H7 (cell line): Measurements from ENCODE around the gene SLC45A1. TPM values are rescaled to one million over a fixed set of nuclear protein-coding genes. Genes with fewer than 3 reads are reported as not detected.
"Not testable (repeated sequence)": the region's sequence is repeated elsewhere in the genome, so short reads cannot be mapped to it uniquely, and the experiment has no call there.

Experiments
- DNase-seq: peaks from one replicate; pipeline ENCODE4 v3.0.0; 2012
- H3K27me3 ChIP-seq: 2 replicates; pipeline ENCODE4 v1.6.0; 2011; ENCODE audit warnings: mild to moderate bottlenecking, low read length; ENCODE audit not compliant: control insufficient read depth, insufficient read depth
- H3K36me3 ChIP-seq: replicated peaks from 2 replicates; pipeline ENCODE4 v1.5.1; 2011; ENCODE audit warnings: low read length; ENCODE audit not compliant: control insufficient read depth, insufficient read depth
- H3K4me3 ChIP-seq: 2 replicates; pipeline ENCODE4 v1.5.1; 2011; ENCODE audit warnings: low read depth, mild to moderate bottlenecking, control low read depth, low read length, moderate library complexity; ENCODE audit not compliant: insufficient read depth
- total RNA-seq: library from RNA; depleted of rRNA; stranded (reverse); fragments of >200 nt; shearing (Covaris generic); gene quantifications from 2 replicates; pipeline ENCODE4 v1.2.3, GENCODE V29; 2014; rRNA removed

The SLC45A1 gene
- total RNA-seq, result 0.90 and 1.0 TPM in 2 replicates

GRCh38 chr1:8317647-8318381 lies at the start of gene SLC45A1:
Gene SLC45A1, plus strand, starts transcription at chr1:8318114. Its CDS starts 6,216 bp downstream, at chr1:8324330.
- H3K4me3 ChIP-seq, result peak within 1 kb of the TSS; percentile 50
- peak; percentile 96 for DNase-seq

GRCh38 chr1:8273036-8273435 lies 44.9 kb upstream of the SLC45A1 start:
- no peak for DNase-seq
- H3K27me3 ChIP-seq, result no peaks in the 10 kb centered on the region
- no peaks in the 10 kb centered on the region for H3K36me3 ChIP-seq
- no peak overlapping the region for H3K4me3 ChIP-seq

More at GRCh38 chr1:8317647-8318381, at the start of gene SLC45A1:
- H3K27me3 ChIP-seq, result peaks cover 13% of the 10 kb centered on the region
- H3K36me3 ChIP-seq, result no peaks in the 10 kb centered on the region

GRCh38 chr1:8274352-8274751 lies 43.6 kb upstream of the SLC45A1 start:
- Histone ChIP-seq H3K36me3 (no peaks in the 10 kb centered on the region), H3K4me3 (no peak overlapping the region), H3K27me3 (no peaks in the 10 kb centered on the region)
- no peak for DNase-seq

GRCh38 chr1:8276173-8276914 lies 41.6 kb upstream of the SLC45A1 start:
- DNase-seq, result no peak
- H3K27me3 ChIP-seq, result no peaks in the 10 kb centered on the region
- no peaks in the 10 kb centered on the region for H3K36me3 ChIP-seq
- no peak overlapping the region for H3K4me3 ChIP-seq

- Histone ChIP-seq H3K4me3 (no peak overlapping the region), H3K36me3 (no peaks in the 10 kb centered on the region), H3K27me3 (no peaks in the 10 kb centered on the region)
- DNase-seq, result no peak
These were observed 41.0 kb upstream of the SLC45A1 start for GRCh38 chr1:8276932-8277331.

- not testable (repeated sequence) for H3K27me3 ChIP-seq, H3K36me3 ChIP-seq, DNase-seq, H3K4me3 ChIP-seq
These were observed 39.2 kb upstream of the SLC45A1 start for GRCh38 chr1:8278677-8279076.

GRCh38 chr1:8281843-8282509 lies 35.9 kb upstream of the SLC45A1 start:
- Histone ChIP-seq H3K27me3 (no peaks in the 10 kb centered on the region), H3K36me3 (no peaks in the 10 kb centered on the region), H3K4me3 (no peak overlapping the region)
- no peak for DNase-seq

- no peaks in the 10 kb centered on the region for H3K27me3 ChIP-seq
- DNase-seq, result no peak
- H3K36me3 ChIP-seq, result no peaks in the 10 kb centered on the region
- H3K4me3 ChIP-seq, result no peak overlapping the region
These were observed 34.6 kb upstream of the SLC45A1 start for GRCh38 chr1:8283058-8283884.

GRCh38 chr1:8284127-8284526 lies 33.8 kb upstream of the SLC45A1 start:
- H3K27me3 ChIP-seq, result no peaks in the 10 kb centered on the region
- no peak overlapping the region for H3K4me3 ChIP-seq
- H3K36me3 ChIP-seq, result no peaks in the 10 kb centered on the region
- DNase-seq, result no peak

- DNase-seq, result no peak
- no peaks in the 10 kb centered on the region for H3K36me3 ChIP-seq
- H3K27me3 ChIP-seq, result no peaks in the 10 kb centered on the region
- no peak overlapping the region for H3K4me3 ChIP-seq
These were observed 32.8 kb upstream of the SLC45A1 start for GRCh38 chr1:8285103-8285502.

- DNase-seq, result no peak
- H3K27me3 ChIP-seq, result no peaks in the 10 kb centered on the region
- H3K4me3 ChIP-seq, result no peak overlapping the region
- no peaks in the 10 kb centered on the region for H3K36me3 ChIP-seq
These were observed 31.9 kb upstream of the SLC45A1 start for GRCh38 chr1:8285965-8286364.

GRCh38 chr1:8293118-8293517 lies 24.8 kb upstream of the SLC45A1 start:
- H3K27me3 ChIP-seq, result no peaks in the 10 kb centered on the region
- DNase-seq, result no peak
- no peak overlapping the region for H3K4me3 ChIP-seq
- no peaks in the 10 kb centered on the region for H3K36me3 ChIP-seq

GRCh38 chr1:8293641-8294169 lies 24.2 kb upstream of the SLC45A1 start:
- H3K36me3 ChIP-seq, result no peaks in the 10 kb centered on the region
- H3K4me3 ChIP-seq, result no peak overlapping the region
- no peaks in the 10 kb centered on the region for H3K27me3 ChIP-seq
- no peak for DNase-seq

- DNase-seq, result no peak
- H3K36me3 ChIP-seq, result no peaks in the 10 kb centered on the region
- H3K27me3 ChIP-seq, result no peaks in the 10 kb centered on the region
- H3K4me3 ChIP-seq, result no peak overlapping the region
These were observed 23.7 kb upstream of the SLC45A1 start for GRCh38 chr1:8294170-8294697.
